IMR-90 (cell line): ENCODE measurements around the gene KRTAP10-10. TPM values are rescaled to one million over a fixed set of nuclear protein-coding genes. Genes with fewer than 3 reads are reported as not detected.

Experiments
- ATAC-seq: fragments of 200-7000 bp; cut with Tn5 transposase; 2 replicates; pipeline ENCODE4 v1.9.1; 2020; ENCODE audit warnings: low read depth, mild to moderate bottlenecking, moderate library complexity
- BruUV-seq: library from RNA; stranded (reverse); fragments of 400-500 nt; replicated peaks from 2 replicates; lab custom pipeline; 2021; lab: Mats Ljungman, UMichigan
- CTCF ChIA-PET: fragments of 300-600 bp; formaldehyde crosslinking; extraction: SDS; loops from one replicate; lab custom pipeline; 2021; ENCODE audit warnings: antibody characterized with exemption; lab: Yijun Ruan, JAX
- POLR2A ChIA-PET: fragments of 300-600 bp; sonication (Branson Sonifier 250); formaldehyde crosslinking; loops from one replicate; lab custom pipeline; 2022; ENCODE audit warnings: antibody characterized with exemption; ENCODE audit not compliant: unreplicated experiment; lab: Charles Lee
- DNase-seq: peaks from one replicate; pipeline ENCODE4 v3.0.0; 2013
- H2AFZ ChIP-seq: replicated peaks from 2 replicates; pipeline ENCODE3; 2013; ENCODE audit warnings: low read length, mild to moderate bottlenecking; ENCODE audit not compliant: poor library complexity
- H2AK5ac ChIP-seq: 2 replicates; pipeline ENCODE4 v1.6.1; 2013; ENCODE audit warnings: low read depth, low read length, inconsistent platforms
- H2AK9ac ChIP-seq: replicated peaks from 2 replicates; pipeline ENCODE3; 2013; ENCODE audit warnings: mild to moderate bottlenecking, low read depth, low read length, moderate library complexity; ENCODE audit not compliant: poor library complexity
- H2BK120ac ChIP-seq: 2 replicates; pipeline ENCODE4 v1.6.1; 2013; ENCODE audit warnings: low read depth, low read length, inconsistent platforms
- H2BK15ac ChIP-seq: 3 replicates; pipeline ENCODE4 v1.6.1; 2013; ENCODE audit warnings: low read depth, low read length, inconsistent platforms
- H2BK20ac ChIP-seq: 2 replicates; pipeline ENCODE4 v1.6.1; 2013; ENCODE audit warnings: low read depth, mild to moderate bottlenecking, inconsistent platforms, low read length, moderate library complexity
- H2BK5ac ChIP-seq: 2 replicates; pipeline ENCODE4 v1.6.1; 2013; ENCODE audit warnings: mild to moderate bottlenecking, low read depth, low read length, inconsistent platforms; ENCODE audit not compliant: poor library complexity, severe bottlenecking
- H3K14ac ChIP-seq: replicated peaks from 2 replicates; pipeline ENCODE4 v1.6.1; 2013; ENCODE audit warnings: low read depth, low read length, inconsistent platforms
- H3K18ac ChIP-seq: 2 replicates; pipeline ENCODE4 v1.6.1; 2013; ENCODE audit warnings: low read depth, low read length, control low read depth
- H3K23ac ChIP-seq: 2 replicates; pipeline ENCODE4 v1.6.1; 2013; ENCODE audit warnings: low read depth, low read length, inconsistent platforms
- H3K27ac ChIP-seq: 2 replicates; pipeline ENCODE4 v1.5.1; 2013; ENCODE audit warnings: mild to moderate bottlenecking, control low read depth, low read length; ENCODE audit not compliant: insufficient read depth
- H3K27me3 ChIP-seq: 2 replicates; pipeline ENCODE4 v1.6.1; 2013; ENCODE audit warnings: low read length; ENCODE audit not compliant: control insufficient read depth, insufficient read depth
- H3K36me3 ChIP-seq: 2 replicates; pipeline ENCODE4 v1.6.1; 2013; ENCODE audit warnings: low read length, mixed read lengths; ENCODE audit not compliant: control insufficient read depth, insufficient read depth
- H3K4ac ChIP-seq: 2 replicates; pipeline ENCODE4 v1.6.1; 2013; ENCODE audit warnings: low read depth, low read length, inconsistent platforms
- H3K4me1 ChIP-seq: 2 replicates; pipeline ENCODE4 v1.6.1; 2013; ENCODE audit warnings: low read length, mixed read lengths; ENCODE audit not compliant: control insufficient read depth, insufficient read depth
- H3K4me2 ChIP-seq: 2 replicates; pipeline ENCODE4 v1.6.1; 2013; ENCODE audit warnings: low read depth, mild to moderate bottlenecking, control low read depth, low read length, moderate library complexity
- H3K4me3 ChIP-seq: 2 replicates; pipeline ENCODE4 v1.5.1; 2013; ENCODE audit warnings: low read depth, mild to moderate bottlenecking, control low read depth, low read length, moderate library complexity; ENCODE audit not compliant: insufficient read depth
- H3K56ac ChIP-seq: 2 replicates; pipeline ENCODE4 v1.6.1; 2013; ENCODE audit warnings: low read length, inconsistent platforms; ENCODE audit not compliant: insufficient read depth; ENCODE audit errors: extremely low read depth
- H3K79me1 ChIP-seq, 2 experiments: 2 replicates each; pipeline ENCODE4 v1.6.1; 2013; ENCODE audit warnings: low read length in 2 of 2, inconsistent platforms in 1 of 2, low read depth in 1 of 2
- H3K9ac ChIP-seq: 2 replicates; pipeline ENCODE4 v1.6.1; 2013; ENCODE audit warnings: low read depth, low read length, control low read depth
- H3K9me1 ChIP-seq: 2 replicates; pipeline ENCODE4 v1.6.1; 2013; ENCODE audit warnings: low read length, inconsistent platforms; ENCODE audit not compliant: insufficient read depth
- H3K9me3 ChIP-seq: 2 replicates; pipeline ENCODE4 v1.6.1; 2013; ENCODE audit warnings: low read length; ENCODE audit not compliant: control insufficient read depth, insufficient read depth
- H4K20me1 ChIP-seq: 2 replicates; pipeline ENCODE4 v1.6.1; 2013; ENCODE audit warnings: low read length, inconsistent platforms; ENCODE audit not compliant: insufficient read depth
- H4K5ac ChIP-seq: 2 replicates; pipeline ENCODE4 v1.6.1; 2013; ENCODE audit warnings: mild to moderate bottlenecking, low read depth, low read length, control low read depth
- H4K8ac ChIP-seq, 2 experiments: 2 replicates each; pipeline ENCODE4 v1.6.1; 2013; ENCODE audit warnings: low read depth in 2 of 2, low read length in 2 of 2, control low read depth in 1 of 2, inconsistent platforms in 1 of 2
- H4K91ac ChIP-seq: 2 replicates; pipeline ENCODE4 v1.6.1; 2013; ENCODE audit warnings: low read depth, low read length, inconsistent platforms; ENCODE audit not compliant: insufficient read depth
- CEBPB ChIP-seq: IDR thresholded peaks from 2 replicates; pipeline ENCODE4 v1.6.1; 2012; ENCODE audit warnings: low read depth, low read length, improper control_type of control experiment
- CHD1 ChIP-seq: IDR thresholded peaks from 2 replicates; pipeline ENCODE4 v1.6.1; 2012; ENCODE audit warnings: low read depth, low read length, improper control_type of control experiment
- CTCF ChIP-seq: conservative IDR thresholded peaks from 2 replicates; pipeline ENCODE4 v1.5.1; 2012; ENCODE audit warnings: mild to moderate bottlenecking, low read depth, low read length, improper control_type of control experiment
- POLR2A ChIP-seq: IDR thresholded peaks from 2 replicates; pipeline ENCODE4 v1.6.1; 2012; ENCODE audit warnings: mild to moderate bottlenecking, low read depth, low read length
- RAD21 ChIP-seq: IDR thresholded peaks from 2 replicates; pipeline ENCODE4 v1.6.1; 2012; ENCODE audit warnings: low read length, improper control_type of control experiment
- RFX5 ChIP-seq: IDR thresholded peaks from 2 replicates; pipeline ENCODE4 v1.8.0; 2012; ENCODE audit warnings: low read depth, mild to moderate bottlenecking, low read length, moderate library complexity
- SMC3 ChIP-seq: fragments of 150-350 bp; IDR thresholded peaks from 2 replicates; pipeline ENCODE4 v1.6.1; 2016; ENCODE audit warnings: low read depth, mild to moderate bottlenecking, antibody characterized with exemption, low read length, moderate library complexity
- USF2 ChIP-seq: fragments of 150-350 bp; IDR thresholded peaks from 2 replicates; pipeline ENCODE4 v1.6.1; 2017; ENCODE audit warnings: mild to moderate bottlenecking, antibody characterized with exemption, low read length, low read depth
- WGBS, 2 experiments: methylation state at CpG; one replicate each; pipeline versions ENCODE4 v1.1.5 to v1.1.7; 2013; ENCODE audit warnings: missing lambda C conversion rate in 2 of 2; ENCODE audit not compliant: insufficient read length in 1 of 2; ENCODE audit errors: extremely low coverage in 2 of 2; 5-methylcytosine and 5-hydroxymethylcytosine counted together
- dilution Hi-C: fragments of 300-500 bp; cut with HindIII; formaldehyde crosslinking; loops from one replicate; pipeline ENCODE4 v1.14.3; 2018; ENCODE audit warnings: low sequenced_read_pairs; ENCODE audit not compliant: unreplicated experiment
- in situ Hi-C: fragments of 300-500 bp; cut with MboI; formaldehyde crosslinking; loops from 3 replicates; pipeline ENCODE4 v1.14.3; 2019; ENCODE audit warnings: low sequenced_read_pairs, inconsistent platforms, mixed read lengths
- intact Hi-C: fragments of 100-400 bp; cut with micrococcal nuclease; formaldehyde crosslinking; loops from 2 replicates; pipeline ENCODE4 v1.10.0; 2022
- polyA plus RNA-seq, 3 experiments: library from polyadenylated mRNA; depleted of rRNA; stranded (reverse); fragments of >200 nt; gene quantifications; 2 replicates each; pipeline ENCODE4 v1.2.3, GENCODE V29; 2012; ENCODE audit warnings: low replicate concordance in 1 of 3
- total RNA-seq: library from RNA; depleted of rRNA; stranded (reverse); fragments of >200 nt; gene quantifications from 2 replicates; pipeline ENCODE4 v1.2.3, GENCODE V29; 2012

The KRTAP10-10 gene
- total and polyA plus RNA-seq, 2 of the 4 experiments (the other 2 are of a cell fraction): not detected

- Histone ChIP-seq H3K4me3 (no peak within 1 kb of the TSS), H3K36me3 (no peaks in the 10 kb centered on the region), H3K14ac (no peak within 1 kb of the TSS), H3K27ac (no peak within 1 kb of the TSS), H4K91ac (no peak within 1 kb of the TSS), H3K27me3 (peaks cover 30% of the 10 kb centered on the region), H3K23ac (no peak within 1 kb of the TSS), H3K56ac (no peak within 1 kb of the TSS), H2BK20ac (no peak within 1 kb of the TSS), H3K4me2 (no peak within 1 kb of the TSS), H3K9me1 (no peaks in the 10 kb centered on the region), H4K5ac (no peak within 1 kb of the TSS), H3K4ac (no peak within 1 kb of the TSS), H2BK120ac (no peak within 1 kb of the TSS), H4K20me1 (no peaks in the 10 kb centered on the region), H2AFZ (no peak within 1 kb of the TSS), H3K18ac (no peak within 1 kb of the TSS), H2AK5ac (no peak within 1 kb of the TSS), H4K8ac (no peak within 1 kb of the TSS), H3K9me3 (no peaks in the 10 kb centered on the region), H2BK5ac (no peak within 1 kb of the TSS), H2BK15ac (no peak within 1 kb of the TSS), H3K4me1 (no peaks in the 10 kb centered on the region), H2AK9ac (no peak within 1 kb of the TSS), H3K79me1 (no peaks in the 10 kb centered on the region), H3K9ac (no peak within 1 kb of the TSS)
- dilution Hi-C loops (no loop called here), in situ Hi-C loops (no loop called here), intact Hi-C loops (no loop called here)
- DNase-seq (no peak), ATAC-seq (no peak)
- ChIA-PET POLR2A (no interaction called here), CTCF (no interaction called here)
- no peak for TF ChIP-seq RAD21
- TF ChIP-seq USF2: no peak
- TF ChIP-seq POLR2A: no peak
- TF ChIP-seq RFX5: no peak
- no peak for TF ChIP-seq CEBPB
- no peak for TF ChIP-seq CHD1
- TF ChIP-seq CTCF: no peak
- TF ChIP-seq SMC3: no peak
- BruUV-seq: no TSS peak
- WGBS, 2 experiments: 61% methylated on average over 3 of the region's 23 CpGs; no CpG with 5 or more reads in 1 of the 2 experiments
These were observed 44.9 kb downstream of the KRTAP10-10 start, which contains the start of gene KRTAP12-1 for GRCh38 chr21:44681861-44682579. KRTAP12-1 (minus strand) TSS chr21:44682163; CDS start chr21:44682123, 40 bp downstream.
